ENCODE results near the gene GGT5.

DNA sequence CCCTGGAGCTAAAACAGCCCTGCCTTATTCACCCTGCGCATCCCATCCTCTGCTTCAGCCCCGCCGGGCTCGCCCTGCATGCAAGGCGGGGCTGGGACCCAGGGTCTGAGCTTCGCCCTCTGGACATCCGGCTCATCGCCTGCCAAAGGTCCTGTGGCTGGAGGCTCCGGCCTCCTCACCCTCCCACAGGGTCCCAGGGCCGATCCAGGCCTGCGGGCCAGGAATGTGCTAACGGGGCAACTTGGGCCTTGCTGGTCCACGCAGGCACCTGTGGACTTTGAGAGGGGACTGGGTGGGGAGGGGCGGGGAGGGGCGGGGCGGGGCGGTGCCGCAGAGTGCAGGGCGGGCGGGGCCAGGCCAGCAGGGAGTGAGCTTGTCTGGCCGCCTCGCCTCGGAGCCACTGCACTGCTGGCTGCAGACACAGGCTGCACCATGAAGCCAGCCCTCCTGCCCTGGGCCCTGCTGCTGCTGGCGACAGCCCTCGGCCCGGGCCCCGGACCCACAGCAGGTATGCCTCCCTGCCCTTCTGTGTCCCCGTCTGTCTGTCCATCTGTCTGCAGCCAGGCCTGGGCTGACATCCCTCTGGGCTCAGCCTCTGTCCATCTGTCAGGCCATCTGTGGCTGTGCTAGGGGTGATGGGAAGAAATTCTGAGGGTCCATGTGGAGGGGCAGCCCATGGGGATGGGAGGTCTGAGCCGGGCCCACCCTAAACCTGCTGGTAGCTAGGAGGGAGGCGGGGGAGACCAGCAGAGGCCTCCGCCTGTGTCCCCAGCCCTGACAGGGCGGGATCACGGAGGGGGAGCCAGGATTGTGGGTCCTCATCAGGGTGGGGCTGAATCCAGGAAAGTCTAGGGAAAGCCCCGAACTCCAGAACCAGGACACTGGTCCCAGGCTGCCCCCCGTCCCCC, 63.5 kb downstream of the GGT5 start, which contains the start of gene SUSD2:
- TF ChIP-seq, protein P1, sequence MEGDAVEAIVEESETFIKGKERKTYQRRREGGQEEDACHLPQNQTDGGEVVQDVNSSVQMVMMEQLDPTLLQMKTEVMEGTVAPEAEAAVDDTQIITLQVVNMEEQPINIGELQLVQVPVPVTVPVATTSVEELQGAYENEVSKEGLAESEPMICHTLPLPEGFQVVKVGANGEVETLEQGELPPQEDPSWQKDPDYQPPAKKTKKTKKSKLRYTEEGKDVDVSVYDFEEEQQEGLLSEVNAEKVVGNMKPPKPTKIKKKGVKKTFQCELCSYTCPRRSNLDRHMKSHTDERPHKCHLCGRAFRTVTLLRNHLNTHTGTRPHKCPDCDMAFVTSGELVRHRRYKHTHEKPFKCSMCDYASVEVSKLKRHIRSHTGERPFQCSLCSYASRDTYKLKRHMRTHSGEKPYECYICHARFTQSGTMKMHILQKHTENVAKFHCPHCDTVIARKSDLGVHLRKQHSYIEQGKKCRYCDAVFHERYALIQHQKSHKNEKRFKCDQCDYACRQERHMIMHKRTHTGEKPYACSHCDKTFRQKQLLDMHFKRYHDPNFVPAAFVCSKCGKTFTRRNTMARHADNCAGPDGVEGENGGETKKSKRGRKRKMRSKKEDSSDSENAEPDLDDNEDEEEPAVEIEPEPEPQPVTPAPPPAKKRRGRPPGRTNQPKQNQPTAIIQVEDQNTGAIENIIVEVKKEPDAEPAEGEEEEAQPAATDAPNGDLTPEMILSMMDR (IDR thresholded peaks at IDR 0.05; ENCODE audit: low read depth, low read length): no peak
- no peak for TF ChIP-seq EZH2phosphoT487 (IDR thresholded peaks at IDR 0.05; ENCODE audit: low read depth)

All from OCI-LY3 (cell line).